ENCODE measurements around the gene ANO3.
A peak's percentile ranks its signal among the peaks of the same experiment; 100 is the strongest.

ANO3 gene

DNA sequence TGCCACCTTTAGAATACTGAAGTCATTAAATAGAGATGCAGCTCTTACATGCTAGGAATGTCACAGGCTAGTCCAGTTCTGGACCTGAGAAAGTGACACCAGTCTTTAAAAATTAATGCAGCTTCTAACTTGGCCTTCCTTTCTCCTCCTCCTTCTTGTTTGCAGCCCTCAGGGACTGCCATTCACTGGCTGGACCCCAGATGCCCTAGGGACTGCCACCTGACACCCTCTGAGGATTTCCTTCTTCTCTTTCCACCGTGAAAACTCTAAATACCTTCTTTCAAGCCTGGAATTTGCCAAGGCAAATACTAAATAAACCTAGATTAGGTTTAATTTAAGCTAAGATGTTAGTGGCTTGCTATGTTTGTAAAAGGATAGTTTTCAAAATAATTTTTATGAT is 161.7 kb downstream of the ANO3 start:
- H3K36me3 ChIP-seq (ENCODE audit: insufficient read depth, low read length), result no peaks in the 10 kb centered on the region
- H3K27me3 ChIP-seq (ENCODE audit: insufficient read depth, low read length), result no peaks in the 10 kb centered on the region
- no peak overlapping the region for H3K4me3 ChIP-seq (ENCODE audit: low read length)
- H3K9me3 ChIP-seq (ENCODE audit: insufficient read depth, low read depth, low read length), result no peaks in the 10 kb centered on the region; the same call in 1 of the 2 replicates
- no peak overlapping the region for H3K9ac ChIP-seq (ENCODE audit: low read depth, low read length)
- WGBS, result 43% methylated on average over 1 of the region's 1 CpG
- H3K4me1 ChIP-seq (ENCODE audit: insufficient read depth, low read length), result no peaks in the 10 kb centered on the region
- no peak overlapping the region for H3K27ac ChIP-seq (ENCODE audit: low read depth, low read length)

DNA sequence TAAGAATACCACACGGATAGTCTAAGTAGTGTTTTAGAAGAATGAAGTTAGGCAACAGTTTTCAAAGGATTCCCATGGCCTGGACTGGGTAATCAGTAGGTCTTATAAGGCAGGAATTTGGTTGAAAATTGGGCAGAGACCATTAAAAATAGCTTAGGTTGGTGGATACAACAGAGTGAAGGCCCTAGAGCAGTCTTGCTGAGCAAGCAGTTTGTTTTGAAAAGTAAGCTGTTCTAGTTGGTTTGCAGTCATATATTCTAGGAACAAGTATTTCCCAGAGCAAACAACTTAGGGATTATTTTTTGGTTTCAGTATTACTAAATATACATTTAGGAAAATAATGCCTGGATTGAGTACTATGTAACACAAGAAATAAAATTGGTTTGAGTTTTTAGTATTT is 175.3 kb downstream of the ANO3 start:
- whole genome bisulfite sequencing, result 0% methylated on average over 1 of the region's 1 CpG
- no peaks in the 10 kb centered on the region for H3K27me3 ChIP-seq (ENCODE audit: insufficient read depth, low read length)
- no peak overlapping the region for H3K27ac ChIP-seq (ENCODE audit: low read depth, low read length)

DNA sequence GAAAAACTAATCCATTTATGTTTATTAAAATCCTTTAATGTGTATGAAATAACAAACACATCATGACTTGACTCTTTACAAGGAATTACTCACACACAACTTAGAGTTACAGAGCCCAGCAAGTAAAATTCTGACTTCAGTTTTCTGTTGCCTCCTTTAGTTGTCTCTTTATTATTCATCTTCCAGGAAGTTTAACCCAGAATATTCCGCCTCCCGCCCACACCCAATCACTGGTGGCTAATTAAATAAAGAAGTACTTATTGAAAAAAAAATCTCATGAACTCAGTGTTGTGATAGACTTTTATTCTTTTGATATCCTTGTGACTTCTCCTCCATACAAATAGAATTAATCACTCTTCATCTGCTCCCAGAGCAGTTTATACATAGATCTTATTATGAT is 178.2 kb downstream of the ANO3 start:
- Histone ChIP-seq H3K27ac (ENCODE audit: low read depth, low read length) (no peak overlapping the region), H3K36me3 (ENCODE audit: insufficient read depth, low read length) (no peaks in the 10 kb centered on the region), H3K27me3 (ENCODE audit: insufficient read depth, low read length) (no peaks in the 10 kb centered on the region), H3K4me3 (ENCODE audit: low read length) (no peak overlapping the region), H3K9ac (ENCODE audit: low read depth, low read length) (no peak overlapping the region), H3K9me3 (ENCODE audit: insufficient read depth, low read depth, low read length) (no peaks in the 10 kb centered on the region), H3K4me1 (ENCODE audit: insufficient read depth, low read length) (no peaks in the 10 kb centered on the region)
- 100% methylated on average over 1 of the region's 2 CpGs for WGBS

More for the DNA sequence above, 175.3 kb downstream of the ANO3 start:
- H3K9ac ChIP-seq (ENCODE audit: low read depth, low read length), result no peak overlapping the region
- no peaks in the 10 kb centered on the region for H3K4me1 ChIP-seq (ENCODE audit: insufficient read depth, low read length)
- H3K36me3 ChIP-seq (ENCODE audit: insufficient read depth, low read length), result no peaks in the 10 kb centered on the region
- H3K4me3 ChIP-seq (ENCODE audit: low read length), result no peak overlapping the region
- no peaks in the 10 kb centered on the region for H3K9me3 ChIP-seq (ENCODE audit: insufficient read depth, low read depth, low read length)

DNA sequence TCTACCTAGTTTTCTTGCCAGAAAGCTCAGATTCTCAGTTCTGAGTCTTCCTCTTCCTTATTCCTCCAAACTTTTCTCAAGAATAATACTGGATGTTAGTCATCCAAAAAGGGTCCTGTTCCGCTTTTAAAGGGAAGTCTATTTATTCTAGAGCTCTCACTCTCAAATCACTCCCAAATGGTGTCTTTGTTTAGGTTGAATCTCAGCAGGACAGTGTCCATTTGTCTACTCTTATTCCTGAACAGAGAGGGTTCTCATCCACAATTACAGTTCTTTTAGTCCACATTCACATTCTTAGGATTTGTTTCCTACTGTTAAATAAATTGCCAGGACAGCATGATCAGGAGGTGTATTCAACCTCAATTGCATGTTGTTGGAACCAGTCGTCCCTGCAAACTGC is 178.8 kb downstream of the ANO3 start:
- Histone ChIP-seq H3K9me3 (ENCODE audit: insufficient read depth, low read depth, low read length) (no peaks in the 10 kb centered on the region), H3K36me3 (ENCODE audit: insufficient read depth, low read length) (no peaks in the 10 kb centered on the region), H3K27me3 (ENCODE audit: insufficient read depth, low read length) (no peaks in the 10 kb centered on the region), H3K4me1 (ENCODE audit: insufficient read depth, low read length) (no peaks in the 10 kb centered on the region), H3K4me3 (ENCODE audit: low read length) (no peak overlapping the region), H3K27ac (ENCODE audit: low read depth, low read length) (no peak overlapping the region), H3K9ac (ENCODE audit: low read depth, low read length) (no peak overlapping the region)
- WGBS, result 88% methylated on average over 2 of the region's 2 CpGs

DNA sequence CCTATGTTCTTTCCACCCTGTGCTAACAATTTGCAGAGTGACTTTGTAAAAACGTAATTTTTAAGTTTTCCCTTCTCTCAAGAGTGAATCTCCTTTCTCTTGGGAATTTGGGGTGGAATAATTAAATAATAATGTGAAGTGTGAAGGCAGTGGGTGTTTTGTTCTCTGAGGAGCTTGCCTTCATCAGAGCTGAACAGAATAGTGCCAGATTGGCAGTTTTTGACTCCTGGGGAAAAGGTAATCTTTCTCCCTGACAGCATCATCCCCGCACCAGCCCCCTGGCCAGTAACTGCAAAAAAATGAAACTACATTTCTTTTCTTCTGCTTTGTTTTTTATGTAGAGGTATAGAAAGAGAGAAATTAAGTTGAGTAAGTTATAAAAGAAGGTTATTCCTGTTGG is 180.3 kb downstream of the ANO3 start:
- WGBS, result 100% methylated on average over 2 of the region's 2 CpGs
- H3K4me3 ChIP-seq (ENCODE audit: low read length), result no peak overlapping the region
- no peaks in the 10 kb centered on the region for H3K9me3 ChIP-seq (ENCODE audit: insufficient read depth, low read depth, low read length)
- no peaks in the 10 kb centered on the region for H3K36me3 ChIP-seq (ENCODE audit: insufficient read depth, low read length)
- no peak overlapping the region for H3K27ac ChIP-seq (ENCODE audit: low read depth, low read length)
- H3K4me1 ChIP-seq (ENCODE audit: insufficient read depth, low read length), result no peaks in the 10 kb centered on the region
- no peaks in the 10 kb centered on the region for H3K27me3 ChIP-seq (ENCODE audit: insufficient read depth, low read length)
- no peak overlapping the region for H3K9ac ChIP-seq (ENCODE audit: low read depth, low read length)

DNA sequence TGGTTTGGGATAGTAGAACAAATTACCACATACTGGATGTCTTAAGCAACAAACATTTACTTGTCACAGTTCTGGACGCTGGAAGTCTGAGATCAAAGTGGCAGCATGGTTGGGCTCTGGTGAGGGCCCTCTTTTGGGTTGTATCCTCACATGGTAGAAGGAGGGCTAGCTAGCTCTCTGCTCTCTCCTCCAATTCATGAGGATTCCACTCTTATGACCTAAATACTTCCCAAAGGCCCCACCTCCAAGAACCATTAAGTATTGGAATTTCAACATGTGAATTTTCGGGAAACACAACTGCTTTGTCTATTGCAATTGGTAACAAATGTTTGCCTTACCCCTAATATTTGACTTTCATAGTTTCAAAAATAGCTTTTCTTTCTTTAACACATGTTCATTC is 187.5 kb downstream of the ANO3 start:
- 92% methylated on average over 2 of the region's 2 CpGs for WGBS
- no peaks in the 10 kb centered on the region for H3K9me3 ChIP-seq (ENCODE audit: insufficient read depth, low read depth, low read length)
- no peaks in the 10 kb centered on the region for H3K36me3 ChIP-seq (ENCODE audit: insufficient read depth, low read length)
- H3K27ac ChIP-seq (ENCODE audit: low read depth, low read length), result no peak overlapping the region
- peaks cover 9% of the 10 kb centered on the region; the same call in 1 of the 2 replicates for H3K4me1 ChIP-seq (ENCODE audit: insufficient read depth, low read length)
- peaks cover 10% of the 10 kb centered on the region for H3K27me3 ChIP-seq (ENCODE audit: insufficient read depth, low read length)
- no peak overlapping the region for H3K9ac ChIP-seq (ENCODE audit: low read depth, low read length)
- H3K4me3 ChIP-seq (ENCODE audit: low read length), result no peak overlapping the region

DNA sequence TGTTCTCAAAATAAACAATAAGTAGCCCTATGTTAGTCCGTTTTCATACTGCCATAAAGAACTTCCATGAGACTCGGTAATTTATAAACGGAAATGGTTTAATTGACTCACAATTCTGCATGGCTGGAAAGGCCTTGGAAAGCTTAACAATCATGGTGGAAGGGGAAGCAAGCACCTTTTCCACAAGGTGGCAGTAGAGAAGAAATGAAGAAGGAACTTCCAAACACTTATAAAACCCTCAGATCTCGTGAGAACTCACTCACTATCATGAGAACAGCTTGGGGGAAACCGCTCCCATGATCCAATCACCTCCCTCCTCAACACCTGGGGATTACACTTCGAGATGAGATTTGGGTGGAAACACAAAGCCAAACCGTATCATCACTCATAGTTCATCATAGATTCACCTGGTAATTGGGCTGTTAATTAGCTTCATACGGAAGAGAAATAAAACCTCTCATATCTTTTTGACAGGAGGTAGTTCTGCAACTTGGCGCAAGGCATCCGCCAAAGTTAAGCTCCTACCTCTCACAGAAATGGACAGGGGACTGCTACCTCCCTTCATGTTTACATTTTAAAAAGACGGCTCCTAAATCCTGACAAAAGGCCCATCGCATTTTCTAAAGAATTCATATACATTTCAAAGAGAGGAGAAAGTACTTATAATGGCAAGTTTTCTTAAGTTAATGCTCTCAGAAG is 191.1 kb downstream of the ANO3 start:
- peaks cover 9% of the 10 kb centered on the region; the same call in 1 of the 2 replicates for H3K4me1 ChIP-seq (ENCODE audit: insufficient read depth, low read length)
- H3K4me3 ChIP-seq (ENCODE audit: low read length), result peak overlapping the region; percentile 58
- peak overlapping the region; percentile 69; the same call in 1 of the 2 replicates for H3K27ac ChIP-seq (ENCODE audit: low read depth, low read length)
- no peaks in the 10 kb centered on the region for H3K36me3 ChIP-seq (ENCODE audit: insufficient read depth, low read length)
- WGBS, result 32% methylated on average over 10 of the region's 12 CpGs
- H3K9ac ChIP-seq (ENCODE audit: low read depth, low read length), result no peak overlapping the region; the same call in 1 of the 2 replicates
- no peaks in the 10 kb centered on the region for H3K9me3 ChIP-seq (ENCODE audit: insufficient read depth, low read depth, low read length)
- peaks cover 26% of the 10 kb centered on the region for H3K27me3 ChIP-seq (ENCODE audit: insufficient read depth, low read length)

DNA sequence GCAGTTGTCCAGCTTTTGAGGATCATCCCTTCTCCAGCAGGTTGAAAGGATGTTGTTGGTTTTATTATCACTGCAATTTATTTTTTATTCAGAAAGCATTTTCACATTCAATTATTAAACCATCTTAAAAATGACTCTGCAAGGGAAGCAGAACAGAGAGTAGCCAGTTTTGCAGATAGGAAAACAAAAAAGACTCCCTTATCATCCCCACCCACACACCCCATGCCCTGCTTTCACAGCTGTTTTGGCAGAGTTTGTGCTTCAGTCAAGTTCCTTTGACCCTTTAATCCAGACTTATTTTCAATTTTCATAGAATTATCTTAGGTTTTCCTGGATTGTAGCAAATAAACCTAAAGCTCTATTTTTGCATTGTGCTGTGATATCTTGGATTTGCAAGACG is 195.8 kb downstream of the ANO3 start:
- Histone ChIP-seq H3K9ac (ENCODE audit: low read depth, low read length) (no peak overlapping the region), H3K27ac (ENCODE audit: low read depth, low read length) (no peak overlapping the region), H3K36me3 (ENCODE audit: insufficient read depth, low read length) (no peaks in the 10 kb centered on the region), H3K27me3 (ENCODE audit: insufficient read depth, low read length) (peaks cover 23% of the 10 kb centered on the region), H3K9me3 (ENCODE audit: insufficient read depth, low read depth, low read length) (no peaks in the 10 kb centered on the region), H3K4me1 (ENCODE audit: insufficient read depth, low read length) (peaks cover 13% of the 10 kb centered on the region), H3K4me3 (ENCODE audit: low read length) (no peak overlapping the region)
- 79% methylated on average over 1 of the region's 1 CpG for WGBS

DNA sequence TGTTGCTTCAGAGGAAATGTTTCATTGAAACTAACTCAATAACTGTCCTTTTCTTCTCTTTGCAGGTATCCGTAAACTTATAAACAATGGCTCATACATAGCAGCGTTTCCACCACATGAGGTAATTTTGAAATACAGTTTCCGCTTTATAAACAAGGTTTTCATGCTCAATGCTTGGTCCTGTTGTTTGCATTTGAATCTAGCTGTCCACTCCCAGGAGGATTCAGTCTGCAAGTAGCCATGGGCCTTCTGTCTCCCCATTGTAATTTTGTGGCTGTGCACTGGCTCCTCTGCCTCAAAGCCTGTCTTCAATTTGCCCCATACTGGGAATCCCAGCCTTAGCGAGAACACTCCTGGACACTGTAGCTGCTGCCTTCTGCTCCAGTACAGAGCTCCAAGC is 205.4 kb downstream of the ANO3 start:
- Histone ChIP-seq H3K4me3 (ENCODE audit: low read length) (no peak overlapping the region), H3K36me3 (ENCODE audit: insufficient read depth, low read length) (no peaks in the 10 kb centered on the region), H3K27me3 (ENCODE audit: insufficient read depth, low read length) (no peaks in the 10 kb centered on the region), H3K4me1 (ENCODE audit: insufficient read depth, low read length) (no peaks in the 10 kb centered on the region; the same call in 1 of the 2 replicates), H3K9me3 (ENCODE audit: insufficient read depth, low read depth, low read length) (no peaks in the 10 kb centered on the region), H3K9ac (ENCODE audit: low read depth, low read length) (no peak overlapping the region), H3K27ac (ENCODE audit: low read depth, low read length) (no peak overlapping the region)
- 95% methylated on average over 4 of the region's 4 CpGs for WGBS

DNA sequence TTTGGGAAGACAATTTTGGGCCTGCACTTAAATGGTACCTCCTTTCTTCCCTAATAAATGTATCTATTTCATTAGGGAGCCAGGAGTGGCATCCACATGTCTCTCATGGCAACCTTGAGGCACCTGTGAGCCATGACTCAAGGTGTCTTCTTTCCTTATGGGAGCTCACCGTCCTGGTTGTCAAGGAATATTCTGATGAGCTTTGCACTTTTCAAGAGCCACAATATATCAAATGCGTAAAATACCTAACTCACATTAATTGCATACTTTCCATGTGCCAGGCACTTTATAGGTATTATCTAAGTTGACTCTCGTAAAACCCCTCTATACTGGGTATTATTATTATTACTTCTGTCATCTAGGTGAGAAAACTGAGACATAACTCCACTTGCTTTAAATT is 207.6 kb downstream of the ANO3 start:
- Histone ChIP-seq H3K9ac (ENCODE audit: low read depth, low read length) (no peak overlapping the region), H3K4me3 (ENCODE audit: low read length) (no peak overlapping the region), H3K27me3 (ENCODE audit: insufficient read depth, low read length) (no peaks in the 10 kb centered on the region), H3K36me3 (ENCODE audit: insufficient read depth, low read length) (no peaks in the 10 kb centered on the region), H3K4me1 (ENCODE audit: insufficient read depth, low read length) (no peaks in the 10 kb centered on the region; the same call in 1 of the 2 replicates), H3K9me3 (ENCODE audit: insufficient read depth, low read depth, low read length) (no peaks in the 10 kb centered on the region), H3K27ac (ENCODE audit: low read depth, low read length) (no peak overlapping the region)
- WGBS, result 93% methylated on average over 2 of the region's 3 CpGs

DNA sequence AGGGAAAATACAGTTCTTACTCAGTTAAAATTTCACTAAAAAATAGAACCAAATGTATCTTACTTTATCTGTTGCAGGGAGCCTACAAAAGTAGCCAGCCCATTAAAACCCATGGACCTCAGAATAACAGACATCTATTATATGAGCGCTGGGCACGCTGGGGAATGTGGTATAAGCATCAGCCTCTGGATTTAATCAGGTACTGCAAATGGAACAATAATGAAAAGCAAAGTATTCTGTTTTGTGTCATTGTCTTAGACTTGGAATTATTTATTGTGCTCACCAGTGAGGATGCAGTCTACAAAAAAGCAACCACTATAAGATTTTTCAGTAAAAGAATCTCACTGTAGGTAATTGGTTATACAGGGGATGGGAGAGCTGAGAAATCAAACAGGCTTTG is 209.9 kb downstream of the ANO3 start:
- H3K4me1 ChIP-seq (ENCODE audit: insufficient read depth, low read length), result no peaks in the 10 kb centered on the region; the same call in 1 of the 2 replicates
- H3K36me3 ChIP-seq (ENCODE audit: insufficient read depth, low read length), result no peaks in the 10 kb centered on the region
- WGBS, result 100% methylated on average over 2 of the region's 2 CpGs
- H3K27ac ChIP-seq (ENCODE audit: low read depth, low read length), result no peak overlapping the region
- no peaks in the 10 kb centered on the region for H3K9me3 ChIP-seq (ENCODE audit: insufficient read depth, low read depth, low read length)
- H3K27me3 ChIP-seq (ENCODE audit: insufficient read depth, low read length), result no peaks in the 10 kb centered on the region
- H3K4me3 ChIP-seq (ENCODE audit: low read length), result no peak overlapping the region
- no peak overlapping the region for H3K9ac ChIP-seq (ENCODE audit: low read depth, low read length)

DNA sequence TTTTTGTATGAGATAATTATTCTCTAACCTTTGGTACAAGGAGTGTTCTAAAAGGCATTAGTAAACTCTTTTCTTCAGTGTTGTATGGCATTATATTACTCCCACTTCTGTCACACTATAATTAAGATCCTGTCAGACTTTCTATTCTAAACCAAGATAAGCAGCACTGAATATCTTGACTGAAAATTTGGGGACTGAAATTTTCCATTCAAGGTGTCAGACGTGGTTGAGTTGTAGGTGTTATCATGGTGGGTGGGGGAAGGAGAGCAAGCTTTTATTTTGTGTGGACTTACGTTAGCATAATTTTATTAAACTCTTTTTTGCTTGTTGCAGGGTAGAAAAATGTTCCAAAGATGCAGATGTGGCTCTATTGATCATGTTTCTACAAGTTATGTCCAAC is 217.2 kb downstream of the ANO3 start:
- no peak overlapping the region for H3K4me3 ChIP-seq (ENCODE audit: low read length)
- WGBS, result 50% methylated on average over 2 of the region's 2 CpGs
- H3K9me3 ChIP-seq (ENCODE audit: insufficient read depth, low read depth, low read length), result no peaks in the 10 kb centered on the region
- no peaks in the 10 kb centered on the region for H3K36me3 ChIP-seq (ENCODE audit: insufficient read depth, low read length)
- no peaks in the 10 kb centered on the region for H3K27me3 ChIP-seq (ENCODE audit: insufficient read depth, low read length)
- no peak overlapping the region for H3K27ac ChIP-seq (ENCODE audit: low read depth, low read length)
- H3K4me1 ChIP-seq (ENCODE audit: insufficient read depth, low read length), result no peaks in the 10 kb centered on the region
- no peak overlapping the region for H3K9ac ChIP-seq (ENCODE audit: low read depth, low read length)
